Peyer's patch (tissue), 4 donors: Measurements from ENCODE around the gene VEGFA. TPM values are rescaled to one million over a fixed set of nuclear protein-coding genes. Genes with fewer than 3 reads are reported as not detected.

Source experiments
- DNase-seq, 3 donors: peaks; one replicate each; pipeline ENCODE4 v3.0.0-alpha.2; 2017 to 2019
- H3K27ac ChIP-seq, 4 donors: fragments of 200-600 bp; sonication (generic); one replicate each; pipeline ENCODE4 v1.5.1; 2016 to 2019
- H3K27me3 ChIP-seq, 2 donors: fragments of 200-600 bp; sonication (generic); one replicate each; pipeline ENCODE4 v1.5.1; 2019
- H3K36me3 ChIP-seq, 3 donors: fragments of 200-600 bp; sonication (generic); one replicate each; pipeline ENCODE4 v1.5.1; 2016 to 2019
- H3K4me1 ChIP-seq, 4 donors: fragments of 200-600 bp; sonication (generic); one replicate each; pipeline ENCODE4 v1.5.1; 2016 to 2019
- H3K4me3 ChIP-seq, 4 donors: fragments of 200-600 bp; sonication (generic); 1 replicate in 3 of 4; 2 replicates in 1 of 4; pipeline ENCODE4 v1.5.1; 2016 to 2019; ENCODE audit warnings: mild to moderate bottlenecking in 1 of 4
- H3K9me3 ChIP-seq, 4 donors: fragments of 200-600 bp; sonication (generic); one replicate each; pipeline ENCODE4 v1.5.1; 2016 to 2019; ENCODE audit warnings: mild to moderate bottlenecking in 1 of 4
- POLR2A ChIP-seq, 2 donors: fragments of 450-650 bp; IDR thresholded peaks; one replicate each; pipeline ENCODE4 v1.5.1; 2017; ENCODE audit warnings: antibody characterized with exemption in 2 of 2, mild to moderate bottlenecking in 2 of 2, moderate library complexity in 2 of 2
- total RNA-seq, 4 donors: library from RNA; depleted of rRNA; stranded (reverse); fragments of >200 nt; gene quantifications; one replicate each; pipeline ENCODE4 v1.1.0, GENCODE V29; 2016
- TF ChIP-seq, protein P1 (sequence below), 6 experiments: fragments of 450-650 bp in 4 of 6; fragments of 200-600 bp in 2 of 6; sonication (generic) in 1 of 6; IDR thresholded peaks; one replicate each; pipeline ENCODE4 v1.5.1; 2017 to 2019; ENCODE audit warnings: antibody characterized with exemption in 6 of 6, mild to moderate bottlenecking in 3 of 6, moderate library complexity in 1 of 6

Gene VEGFA
- total RNA-seq, 4 donors from 2014 or later = 202 to 663 (median 418) TPM

DNA sequence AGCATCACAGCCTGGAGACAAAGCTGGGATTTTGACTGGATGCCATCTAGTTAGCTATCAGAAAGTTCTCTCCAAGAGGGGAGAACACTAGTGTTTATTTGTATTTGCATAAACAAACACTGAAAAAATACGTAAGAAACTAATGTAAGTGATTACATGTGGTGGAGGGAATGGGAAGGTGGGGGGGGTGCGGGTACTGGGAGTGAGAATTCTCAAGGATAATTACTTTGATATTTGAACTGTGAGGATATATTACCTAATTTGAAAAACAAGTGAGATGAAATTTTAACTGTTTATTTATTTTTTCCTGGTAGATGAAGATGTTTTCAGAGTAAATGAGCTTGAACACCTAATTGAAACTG is 54.7 kb downstream of the VEGFA start:
- DNase-seq = no peak
- no peaks in the 10 kb centered on the region for H3K9me3 ChIP-seq
- peaks cover 0 to 31% (median 0%) of the 10 kb centered on the region in 4 donors for H3K4me1 ChIP-seq
- H3K27me3 ChIP-seq = no peaks in the 10 kb centered on the region
- no peak overlapping the region for H3K4me3 ChIP-seq
- peak overlapping the region in 2 of 4 donors; percentile 51 to 60 for H3K27ac ChIP-seq
- H3K36me3 ChIP-seq = no peaks in the 10 kb centered on the region
- TF ChIP-seq POLR2A (IDR thresholded peaks at IDR 0.05) = no peak
- TF ChIP-seq, protein P1, sequence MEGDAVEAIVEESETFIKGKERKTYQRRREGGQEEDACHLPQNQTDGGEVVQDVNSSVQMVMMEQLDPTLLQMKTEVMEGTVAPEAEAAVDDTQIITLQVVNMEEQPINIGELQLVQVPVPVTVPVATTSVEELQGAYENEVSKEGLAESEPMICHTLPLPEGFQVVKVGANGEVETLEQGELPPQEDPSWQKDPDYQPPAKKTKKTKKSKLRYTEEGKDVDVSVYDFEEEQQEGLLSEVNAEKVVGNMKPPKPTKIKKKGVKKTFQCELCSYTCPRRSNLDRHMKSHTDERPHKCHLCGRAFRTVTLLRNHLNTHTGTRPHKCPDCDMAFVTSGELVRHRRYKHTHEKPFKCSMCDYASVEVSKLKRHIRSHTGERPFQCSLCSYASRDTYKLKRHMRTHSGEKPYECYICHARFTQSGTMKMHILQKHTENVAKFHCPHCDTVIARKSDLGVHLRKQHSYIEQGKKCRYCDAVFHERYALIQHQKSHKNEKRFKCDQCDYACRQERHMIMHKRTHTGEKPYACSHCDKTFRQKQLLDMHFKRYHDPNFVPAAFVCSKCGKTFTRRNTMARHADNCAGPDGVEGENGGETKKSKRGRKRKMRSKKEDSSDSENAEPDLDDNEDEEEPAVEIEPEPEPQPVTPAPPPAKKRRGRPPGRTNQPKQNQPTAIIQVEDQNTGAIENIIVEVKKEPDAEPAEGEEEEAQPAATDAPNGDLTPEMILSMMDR (IDR thresholded peaks at IDR 0.05) = no peak

- no peak for DNase-seq
- no peak overlapping the region for H3K4me3 ChIP-seq
- peak overlapping the region in 1 of 4 donors; percentile 9 for H3K27ac ChIP-seq
- H3K36me3 ChIP-seq = no peaks in the 10 kb centered on the region
- peaks cover 0 to 39% (median 0%) of the 10 kb centered on the region in 4 donors for H3K4me1 ChIP-seq
- H3K27me3 ChIP-seq = no peaks in the 10 kb centered on the region
- TF ChIP-seq, protein P1 (IDR thresholded peaks at IDR 0.05) = no peak
- no peak for TF ChIP-seq POLR2A (IDR thresholded peaks at IDR 0.05)
- H3K9me3 ChIP-seq = no peaks in the 10 kb centered on the region
Measured at GRCh38 chr6:43825187-43826115, 55.4 kb downstream of the VEGFA start.

GRCh38 chr6:43826730-43827129 is 56.7 kb downstream of the VEGFA start:
- no peaks in the 10 kb centered on the region for H3K9me3 ChIP-seq
- H3K27me3 ChIP-seq = no peaks in the 10 kb centered on the region
- H3K36me3 ChIP-seq = no peaks in the 10 kb centered on the region
- no peak for DNase-seq
- H3K27ac ChIP-seq = no peak overlapping the region
- TF ChIP-seq, protein P1 (IDR thresholded peaks at IDR 0.05) = no peak
- TF ChIP-seq POLR2A (IDR thresholded peaks at IDR 0.05) = no peak
- no peak overlapping the region for H3K4me3 ChIP-seq
- H3K4me1 ChIP-seq = peaks cover 0 to 44% (median 0%) of the 10 kb centered on the region in 4 donors

DNA sequence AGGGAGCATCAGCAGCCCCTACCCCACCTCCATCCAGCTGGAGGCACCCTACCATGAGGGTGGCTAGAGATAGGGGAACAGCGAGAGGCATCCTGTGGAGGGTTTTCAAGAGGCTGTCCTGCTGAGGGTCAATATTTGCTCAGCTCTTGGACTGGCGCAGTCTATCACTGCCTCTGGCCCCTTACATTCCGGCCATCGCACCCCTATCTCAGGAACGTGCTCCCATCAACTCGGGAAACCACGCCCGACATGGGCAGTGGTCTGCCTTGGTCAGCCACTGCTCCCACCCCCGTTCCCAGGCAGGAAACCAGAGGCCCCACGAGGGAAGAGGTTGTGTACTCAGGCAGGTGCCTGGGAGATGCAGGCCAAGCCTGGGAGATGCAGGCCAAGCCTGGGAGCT is 57.9 kb downstream of the VEGFA start:
- Histone ChIP-seq H3K27ac (no peak overlapping the region), H3K27me3 (no peaks in the 10 kb centered on the region), H3K4me1 (peaks cover 0 to 45% (median 0%) of the 10 kb centered on the region in 4 donors), H3K36me3 (no peaks in the 10 kb centered on the region), H3K4me3 (no peak overlapping the region), H3K9me3 (no peaks in the 10 kb centered on the region)
- TF ChIP-seq, protein P1 (IDR thresholded peaks at IDR 0.05) = no peak
- TF ChIP-seq POLR2A (IDR thresholded peaks at IDR 0.05) = no peak
- DNase-seq = no peak

- Histone ChIP-seq H3K27me3 (no peaks in the 10 kb centered on the region), H3K9me3 (no peaks in the 10 kb centered on the region), H3K4me1 (peaks cover 0 to 52% (median 2%) of the 10 kb centered on the region in 4 donors), H3K36me3 (no peaks in the 10 kb centered on the region), H3K4me3 (no peak overlapping the region), H3K27ac (no peak overlapping the region)
- no peak for DNase-seq
- TF ChIP-seq, protein P1 (IDR thresholded peaks at IDR 0.05) = no peak
- TF ChIP-seq POLR2A (IDR thresholded peaks at IDR 0.05) = no peak
Measured at GRCh38 chr6:43828711-43829110, 58.7 kb downstream of the VEGFA start.
